Mucosa of descending colon (tissue), 3 donors: ENCODE data around the gene KCNIP2. TPM values are rescaled to one million over a fixed set of nuclear protein-coding genes. Genes with fewer than 3 reads are reported as not detected.

Source experiments
- ATAC-seq: fragments of 200-7000 bp; cut with Tn5 transposase; one replicate; pipeline ENCODE4 v1.9.1; 2020; ENCODE audit warnings: mild to moderate bottlenecking, moderate library complexity
- DNase-seq, 3 donors: peaks; one replicate each; pipeline ENCODE4 v3.0.0-alpha.2; 2020
- H3K36me3 ChIP-seq: fragments of 200-600 bp; one replicate; pipeline ENCODE4 v1.8.0; 2021; ENCODE audit warnings: low read depth, mild to moderate bottlenecking
- H3K4me1 ChIP-seq: fragments of 200-600 bp; one replicate; pipeline ENCODE4 v1.8.0; 2021; ENCODE audit warnings: low read depth, mild to moderate bottlenecking
- H3K4me3 ChIP-seq: fragments of 200-600 bp; one replicate; pipeline ENCODE4 v1.8.0; 2021; ENCODE audit warnings: mild to moderate bottlenecking
- H3K9me3 ChIP-seq: fragments of 200-600 bp; one replicate; pipeline ENCODE4 v1.8.0; 2021; ENCODE audit warnings: mild to moderate bottlenecking
- intact Hi-C, 2 donors: fragments of 100-400 bp; cut with DNase I in 1 of 2; cut with micrococcal nuclease in 1 of 2; formaldehyde crosslinking; loops; one replicate each; pipeline versions ENCODE4 v1.11.0 to v1.11.1; 2022; cut with DNase I, micrococcal nuclease
- total RNA-seq, 3 donors: library from RNA; stranded (reverse); fragmentation: NEBNext Ultra II Directional in 2 of 3; extraction: Animal tissue kit (Norgen Biotek cat#: 25700) in 2 of 3; gene quantifications; one replicate each; pipeline versions ENCODE4 v1.2.1 to v1.2.4, GENCODE V29; 2021 to 2023
- TF ChIP-seq, protein P1 (sequence below): fragments of 200-600 bp; IDR thresholded peaks from one replicate; pipeline ENCODE4 v1.8.0; 2022; ENCODE audit warnings: antibody characterized with exemption, mild to moderate bottlenecking
- donor health status: DM: no; HTN: no; CAD: no; lungs with moderate emphysema.
- donor health status: DM: no; HTN: no; CAD: no.
- donor health status: DM: no; HTN: yes; CAD: no.

KCNIP2 gene
- total RNA-seq, 3 donors from 2014 or later: 3.7 to 5.9 (median 4.2) TPM

GRCh38 chr10:101816913-101817336 lies 26.7 kb downstream of the KCNIP2 start:
- H3K36me3 ChIP-seq: no peaks in the 10 kb centered on the region
- H3K4me1 ChIP-seq: peaks cover 19% of the 10 kb centered on the region
- peak overlapping the region; percentile 96 for H3K4me3 ChIP-seq
- H3K9me3 ChIP-seq: no peaks in the 10 kb centered on the region
- ATAC-seq: no peak
- no peak for DNase-seq
- intact Hi-C loops: no loop called here
- TF ChIP-seq, protein P1, sequence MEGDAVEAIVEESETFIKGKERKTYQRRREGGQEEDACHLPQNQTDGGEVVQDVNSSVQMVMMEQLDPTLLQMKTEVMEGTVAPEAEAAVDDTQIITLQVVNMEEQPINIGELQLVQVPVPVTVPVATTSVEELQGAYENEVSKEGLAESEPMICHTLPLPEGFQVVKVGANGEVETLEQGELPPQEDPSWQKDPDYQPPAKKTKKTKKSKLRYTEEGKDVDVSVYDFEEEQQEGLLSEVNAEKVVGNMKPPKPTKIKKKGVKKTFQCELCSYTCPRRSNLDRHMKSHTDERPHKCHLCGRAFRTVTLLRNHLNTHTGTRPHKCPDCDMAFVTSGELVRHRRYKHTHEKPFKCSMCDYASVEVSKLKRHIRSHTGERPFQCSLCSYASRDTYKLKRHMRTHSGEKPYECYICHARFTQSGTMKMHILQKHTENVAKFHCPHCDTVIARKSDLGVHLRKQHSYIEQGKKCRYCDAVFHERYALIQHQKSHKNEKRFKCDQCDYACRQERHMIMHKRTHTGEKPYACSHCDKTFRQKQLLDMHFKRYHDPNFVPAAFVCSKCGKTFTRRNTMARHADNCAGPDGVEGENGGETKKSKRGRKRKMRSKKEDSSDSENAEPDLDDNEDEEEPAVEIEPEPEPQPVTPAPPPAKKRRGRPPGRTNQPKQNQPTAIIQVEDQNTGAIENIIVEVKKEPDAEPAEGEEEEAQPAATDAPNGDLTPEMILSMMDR: no peak

DNA sequence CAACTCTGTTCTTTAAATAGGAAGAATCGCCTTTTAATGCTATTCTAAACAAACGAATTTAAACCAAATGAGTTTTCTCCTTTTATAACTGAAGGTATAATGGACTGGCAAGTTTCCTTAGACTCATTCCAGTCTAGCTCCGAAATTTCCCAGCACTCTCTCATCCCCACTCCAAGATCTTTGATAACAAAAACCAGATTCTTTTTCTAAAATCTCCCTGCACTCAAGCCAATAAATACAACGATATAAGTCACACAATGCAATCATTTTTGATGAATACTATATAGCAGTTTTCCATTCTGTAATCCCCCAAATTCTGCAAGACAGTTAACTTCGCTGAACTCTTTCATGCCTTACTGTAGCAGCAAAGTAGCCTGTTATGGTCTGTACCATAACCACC lies 27.2 kb downstream of the KCNIP2 start:
- ATAC-seq (no peak), DNase-seq (no peak)
- intact Hi-C loops: no loop called here
- H3K4me3 ChIP-seq: peak overlapping the region; percentile 96
- H3K36me3 ChIP-seq: no peaks in the 10 kb centered on the region
- peaks cover 19% of the 10 kb centered on the region for H3K4me1 ChIP-seq
- no peaks in the 10 kb centered on the region for H3K9me3 ChIP-seq
- TF ChIP-seq, protein P1: no peak

DNA sequence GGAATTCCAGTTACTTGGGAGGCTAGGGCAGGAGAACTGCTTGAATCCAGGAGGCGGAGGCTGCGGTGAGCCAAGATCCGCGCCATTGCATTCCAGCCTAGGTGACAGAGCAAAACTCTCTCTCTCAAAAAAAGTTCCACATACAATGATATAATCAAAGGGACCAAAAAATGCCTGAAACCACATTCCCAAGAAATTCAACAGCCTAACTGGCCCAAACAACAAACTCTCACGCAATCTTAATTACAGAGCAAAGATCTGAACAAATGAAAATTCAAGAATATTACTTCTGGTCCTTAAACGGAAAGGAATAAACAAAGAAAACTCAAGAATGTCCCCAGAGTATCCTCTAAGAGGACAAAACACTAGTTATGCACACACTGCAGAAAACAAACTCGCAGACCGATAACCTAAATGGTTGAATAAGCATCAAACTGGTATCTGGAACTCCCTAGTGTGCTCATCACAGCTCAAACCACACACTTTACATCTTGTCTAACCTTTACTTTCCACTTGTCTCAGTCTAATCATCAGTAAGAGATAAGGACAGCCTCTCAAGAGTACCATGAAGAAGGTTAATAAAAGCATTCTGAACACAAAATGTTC lies 29.0 kb downstream of the KCNIP2 start:
- DNase-seq (no peak), ATAC-seq (no peak)
- TF ChIP-seq, protein P1: no peak
- no peak overlapping the region for H3K4me3 ChIP-seq
- H3K36me3 ChIP-seq: peaks cover 7% of the 10 kb centered on the region
- intact Hi-C loops: no loop called here
- H3K4me1 ChIP-seq: peaks cover 12% of the 10 kb centered on the region
- H3K9me3 ChIP-seq: no peaks in the 10 kb centered on the region

DNA sequence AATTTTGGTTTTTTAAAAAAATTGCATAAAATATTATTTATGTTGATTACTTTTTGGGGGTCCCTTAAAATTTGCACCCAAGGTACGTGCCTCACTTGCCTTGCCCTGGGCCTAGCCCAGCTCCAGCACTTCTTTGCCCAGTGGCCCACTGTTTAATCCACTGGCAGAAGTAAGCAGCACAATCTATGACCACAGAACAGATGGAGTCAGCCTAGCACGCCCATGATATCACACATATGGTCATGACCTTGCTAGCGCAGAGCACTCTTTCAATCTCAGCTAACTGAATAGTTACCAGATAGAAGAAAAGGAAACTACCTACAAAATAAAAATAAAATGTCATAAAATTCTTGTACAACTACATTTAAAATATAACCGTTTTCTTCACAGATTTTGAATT lies 31.0 kb downstream of the KCNIP2 start:
- intact Hi-C loops: no loop called here
- TF ChIP-seq, protein P1: no peak
- DNase-seq: no peak
- peaks cover 9% of the 10 kb centered on the region for H3K4me1 ChIP-seq
- no peaks in the 10 kb centered on the region for H3K9me3 ChIP-seq
- ATAC-seq: no peak
- no peak overlapping the region for H3K4me3 ChIP-seq
- H3K36me3 ChIP-seq: peaks cover 7% of the 10 kb centered on the region

- H3K9me3 ChIP-seq: no peaks in the 10 kb centered on the region
- H3K4me3 ChIP-seq: no peak overlapping the region
- intact Hi-C loops: no loop called here
- H3K36me3 ChIP-seq: peaks cover 7% of the 10 kb centered on the region
- ATAC-seq: no peak
- H3K4me1 ChIP-seq: no peaks in the 10 kb centered on the region
- no peak for DNase-seq
- TF ChIP-seq, protein P1: no peak
These were observed 36.4 kb downstream of the KCNIP2 start for GRCh38 chr10:101807158-101807557.

- H3K4me3 ChIP-seq: no peak overlapping the region
- intact Hi-C loops: no loop called here
- H3K9me3 ChIP-seq: no peaks in the 10 kb centered on the region
- H3K4me1 ChIP-seq: no peaks in the 10 kb centered on the region
- TF ChIP-seq, protein P1: no peak
- DNase-seq (no peak), ATAC-seq (no peak)
- H3K36me3 ChIP-seq: no peaks in the 10 kb centered on the region
These were observed 40.1 kb downstream of the KCNIP2 start for GRCh38 chr10:101803511-101803910.
